T-helper 17 cell (primary cell): ENCODE results near the gene RASSF6. TPM values are rescaled to one million over a fixed set of nuclear protein-coding genes. Genes with fewer than 3 reads are reported as not detected.
"Not testable (repeated sequence)": the region's sequence is repeated elsewhere in the genome, so short reads cannot be mapped to it uniquely, and the experiment has no call there.

Experiments
- ATAC-seq: fragments of 150-1000 bp; cut with Tn5 transposase; 2 replicates; pipeline ENCODE4 v1.10.0; 2021; ENCODE audit warnings: mild to moderate bottlenecking, moderate library complexity
- DNase-seq, 3 donors: peaks; one replicate each; pipeline versions ENCODE4 v3.0.0 to v3.0.0-alpha.2; 2020 to 2021
- H3K9me3 ChIP-seq: one replicate; pipeline ENCODE4 v1.7.0; 2013; ENCODE audit warnings: low read length, mild to moderate bottlenecking; ENCODE audit not compliant: control insufficient read depth, poor library complexity, severe bottlenecking
- H3K27ac Mint-ChIP-seq: one replicate; pipeline ENCODE4 v1.8.0; 2022; ENCODE audit warnings: mild to moderate bottlenecking, moderate library complexity, mixed read lengths
- H3K27me3 Mint-ChIP-seq: one replicate; pipeline ENCODE4 v1.8.0; 2022; ENCODE audit warnings: mixed read lengths
- H3K36me3 Mint-ChIP-seq: one replicate; pipeline ENCODE4 v1.8.0; 2022; ENCODE audit warnings: low read depth, mixed read lengths
- H3K4me1 Mint-ChIP-seq: one replicate; pipeline ENCODE4 v1.8.0; 2022; ENCODE audit warnings: mild to moderate bottlenecking, mixed read lengths
- H3K4me3 Mint-ChIP-seq: one replicate; pipeline ENCODE4 v1.8.0; 2022; ENCODE audit warnings: mild to moderate bottlenecking, moderate library complexity, mixed read lengths
- total RNA-seq, 4 donors: library from RNA in 2 of 4; stranded (reverse) in 2 of 4; gene quantifications; one replicate each; pipeline ENCODE4 v1.2.3 and lab custom pipeline; 2022 to 2026

Gene RASSF6, protein sequence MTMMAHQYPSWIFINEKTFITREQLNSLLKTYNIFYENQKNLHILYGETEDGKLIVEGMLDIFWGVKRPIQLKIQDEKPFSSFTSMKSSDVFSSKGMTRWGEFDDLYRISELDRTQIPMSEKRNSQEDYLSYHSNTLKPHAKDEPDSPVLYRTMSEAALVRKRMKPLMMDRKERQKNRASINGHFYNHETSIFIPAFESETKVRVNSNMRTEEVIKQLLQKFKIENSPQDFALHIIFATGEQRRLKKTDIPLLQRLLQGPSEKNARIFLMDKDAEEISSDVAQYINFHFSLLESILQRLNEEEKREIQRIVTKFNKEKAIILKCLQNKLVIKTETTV
- 1 to 10 TPM; 1.4 to 1.7 TPM for total RNA-seq
- 1.4 to 2.2 reads per million in 2 donors for total RNA-seq (lab: John Stamatoyannopoulos, UW)

DNA sequence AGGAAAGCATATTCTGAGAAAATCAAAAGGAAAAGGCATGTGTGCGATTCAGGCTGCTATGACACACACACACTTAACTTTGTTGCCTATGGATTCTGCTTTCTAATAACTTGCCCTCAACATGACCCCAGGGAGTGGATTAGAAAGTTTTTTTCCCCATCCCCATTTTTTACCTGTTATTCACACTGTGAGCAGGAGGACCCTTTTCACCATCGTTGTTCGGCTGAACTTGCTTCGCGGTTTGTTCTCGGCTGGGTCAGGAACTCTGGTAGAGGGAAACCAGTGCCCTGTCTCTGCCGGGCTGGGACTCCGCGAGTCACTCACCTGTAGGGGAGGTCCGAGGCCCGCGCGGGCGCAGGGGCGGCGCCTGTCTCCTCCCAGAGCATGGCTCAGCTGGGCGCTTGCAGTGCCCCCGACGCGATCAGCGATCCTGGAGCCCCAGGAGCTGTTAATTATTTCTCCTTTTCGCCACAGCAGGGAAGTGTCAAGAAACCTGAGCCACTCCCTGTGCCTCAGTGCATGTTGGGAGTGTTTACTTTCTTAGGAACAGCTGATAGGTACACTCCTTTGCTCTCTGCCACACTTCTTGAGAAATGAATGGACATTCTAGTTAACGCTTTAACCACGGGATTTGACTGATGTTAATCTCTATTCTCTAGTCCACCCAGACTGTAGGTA lies at the start of gene RASSF6:
TSS of gene RASSF6 (minus strand) at position 322 of the 678 bp plus-strand sequence. CDS start 8,641 bp downstream, outside the sequence.
- ATAC-seq (peak; percentile 90), DNase-seq (no peak)
- no peaks in the 10 kb centered on the region for H3K36me3 Mint-ChIP-seq
- H3K27ac Mint-ChIP-seq, result no peak within 1 kb of the TSS
- H3K27me3 Mint-ChIP-seq, result peaks cover 16% of the 10 kb centered on the region
- H3K4me3 Mint-ChIP-seq, result peak within 1 kb of the TSS; percentile 83
- H3K9me3 ChIP-seq, result no peaks in the 10 kb centered on the region
- peaks cover 9% of the 10 kb centered on the region for H3K4me1 Mint-ChIP-seq

DNA sequence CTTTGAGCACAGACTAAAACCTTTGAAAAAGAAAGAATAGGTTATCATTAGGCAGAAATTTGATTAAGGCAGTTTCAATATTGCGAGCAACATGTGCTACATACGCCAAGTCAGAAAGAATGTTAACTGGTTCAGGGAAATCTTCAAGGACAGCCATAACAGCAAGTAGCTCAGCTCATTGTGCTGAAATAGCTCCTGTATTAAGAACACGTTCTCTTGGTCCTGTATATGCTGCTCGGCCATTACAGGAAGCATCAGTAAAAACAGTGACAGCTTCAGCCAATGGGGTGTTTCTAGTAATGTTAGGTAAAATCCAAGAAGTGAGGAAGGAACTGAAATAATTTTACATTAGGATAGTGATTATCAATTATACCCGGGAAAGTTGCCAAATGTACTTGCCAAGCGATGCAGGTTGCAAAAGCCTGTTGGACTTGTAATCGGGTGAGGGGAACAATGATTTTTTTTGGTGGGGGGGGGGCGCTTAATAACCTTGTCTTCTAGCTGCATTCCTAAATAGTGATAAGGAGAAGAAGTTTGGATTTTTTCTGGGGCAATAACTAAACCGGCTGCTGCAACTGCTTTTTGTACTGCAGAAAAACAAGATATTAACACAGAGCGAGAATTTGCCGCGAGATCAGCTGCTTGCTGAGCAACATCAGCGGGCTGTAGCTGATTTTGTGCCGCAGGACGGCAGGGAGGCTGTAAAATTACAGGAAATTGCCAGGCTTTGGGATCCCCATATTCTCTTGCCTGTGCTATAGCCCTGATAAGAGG lies 49.4 kb upstream of the RASSF6 start:
- H3K27ac Mint-ChIP-seq, result no peak overlapping the region
- ATAC-seq (no peak), DNase-seq (no peak)
- no peak overlapping the region for H3K4me3 Mint-ChIP-seq
- H3K36me3 Mint-ChIP-seq, result no peaks in the 10 kb centered on the region
- H3K4me1 Mint-ChIP-seq, result no peaks in the 10 kb centered on the region
- peaks cover 9% of the 10 kb centered on the region for H3K27me3 Mint-ChIP-seq
- no peaks in the 10 kb centered on the region for H3K9me3 ChIP-seq

DNA sequence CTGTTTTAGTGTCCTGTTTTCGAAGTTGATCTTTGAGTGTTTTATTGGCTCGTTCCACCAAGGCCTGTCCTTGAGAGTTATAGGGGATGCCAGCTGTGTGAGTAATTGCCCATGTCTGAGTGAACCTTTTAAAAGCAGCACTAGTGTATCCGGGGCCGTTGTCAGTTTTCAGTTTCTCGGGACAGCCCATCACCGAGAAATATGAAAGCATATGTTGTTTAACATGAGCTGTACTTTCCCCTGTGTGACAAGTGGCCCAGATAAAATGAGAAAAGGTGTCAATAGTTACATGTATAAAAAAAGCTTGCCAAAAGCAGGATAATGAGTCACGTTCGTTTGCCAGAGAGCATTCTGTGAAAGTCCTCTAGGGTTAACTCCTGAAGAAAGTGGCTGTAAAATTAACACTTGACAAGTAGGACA lies 48.6 kb upstream of the RASSF6 start:
- no peaks in the 10 kb centered on the region for H3K4me1 Mint-ChIP-seq
- DNase-seq (no peak), ATAC-seq (no peak)
- H3K4me3 Mint-ChIP-seq, result no peak overlapping the region
- no peaks in the 10 kb centered on the region for H3K36me3 Mint-ChIP-seq
- no peak overlapping the region for H3K27ac Mint-ChIP-seq
- H3K9me3 ChIP-seq, result no peaks in the 10 kb centered on the region
- peaks cover 9% of the 10 kb centered on the region for H3K27me3 Mint-ChIP-seq

- H3K27ac Mint-ChIP-seq, DNase-seq, H3K4me1 Mint-ChIP-seq, ATAC-seq, H3K27me3 Mint-ChIP-seq, H3K9me3 ChIP-seq, H3K4me3 Mint-ChIP-seq, H3K36me3 Mint-ChIP-seq: not testable (repeated sequence)
Measured at GRCh38 chr4:73665924-73666323, 45.7 kb upstream of the RASSF6 start.

GRCh38 chr4:73664470-73664869 lies 44.2 kb upstream of the RASSF6 start:
- peaks cover 9% of the 10 kb centered on the region for H3K27me3 Mint-ChIP-seq
- DNase-seq (no peak), ATAC-seq (no peak)
- no peaks in the 10 kb centered on the region for H3K36me3 Mint-ChIP-seq
- H3K4me1 Mint-ChIP-seq, result no peaks in the 10 kb centered on the region
- no peak overlapping the region for H3K27ac Mint-ChIP-seq
- H3K9me3 ChIP-seq, result no peaks in the 10 kb centered on the region
- H3K4me3 Mint-ChIP-seq, result no peak overlapping the region

GRCh38 chr4:73663576-73663975 lies 43.3 kb upstream of the RASSF6 start:
- no peaks in the 10 kb centered on the region for H3K9me3 ChIP-seq
- ATAC-seq (no peak), DNase-seq (no peak)
- H3K4me3 Mint-ChIP-seq, result no peak overlapping the region
- no peaks in the 10 kb centered on the region for H3K4me1 Mint-ChIP-seq
- no peak overlapping the region for H3K27ac Mint-ChIP-seq
- no peaks in the 10 kb centered on the region for H3K36me3 Mint-ChIP-seq
- H3K27me3 Mint-ChIP-seq, result no peaks in the 10 kb centered on the region

DNA sequence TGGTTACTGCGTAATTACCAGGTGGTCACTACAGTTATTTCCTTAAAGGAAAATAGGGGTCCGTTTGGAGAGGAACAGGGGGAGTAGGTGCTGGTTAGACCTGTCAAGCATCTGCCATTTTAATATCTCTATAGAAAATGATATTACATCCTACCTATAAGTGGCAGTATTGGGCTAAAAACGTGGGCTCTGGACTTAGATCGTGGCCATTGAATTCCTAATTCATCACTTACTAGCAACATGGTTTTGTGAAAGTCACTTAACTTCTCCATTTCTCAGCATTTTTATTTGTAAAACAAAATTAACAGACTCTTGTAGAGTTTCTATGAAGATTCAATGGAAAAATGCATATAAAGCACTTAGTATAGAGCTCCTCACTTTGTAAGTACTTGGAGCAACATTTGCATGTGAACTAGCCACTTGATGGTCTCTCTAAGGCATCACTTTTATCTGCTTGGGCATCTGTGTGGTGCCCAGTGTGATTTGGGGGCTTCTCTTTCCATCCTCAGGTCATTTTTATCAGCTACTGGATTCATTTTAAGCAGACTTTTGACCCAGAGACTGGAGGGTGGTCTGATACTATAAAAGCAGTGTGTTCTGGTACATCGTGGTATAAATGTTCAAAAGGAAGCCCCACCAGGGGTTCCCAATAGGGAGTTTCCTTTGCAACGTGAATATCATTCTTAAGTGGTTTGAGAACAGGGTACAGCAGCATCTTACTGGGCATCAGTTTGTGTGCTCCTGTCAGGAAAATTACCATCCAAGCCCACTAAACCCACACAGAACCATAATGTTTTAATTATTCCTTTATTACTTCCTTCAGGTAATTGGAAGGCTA lies 42.7 kb upstream of the RASSF6 start:
- no peak overlapping the region for H3K4me3 Mint-ChIP-seq
- H3K27ac Mint-ChIP-seq, result no peak overlapping the region
- ATAC-seq (no peak), DNase-seq (no peak)
- H3K36me3 Mint-ChIP-seq, result no peaks in the 10 kb centered on the region
- H3K4me1 Mint-ChIP-seq, result no peaks in the 10 kb centered on the region
- no peaks in the 10 kb centered on the region for H3K9me3 ChIP-seq
- no peaks in the 10 kb centered on the region for H3K27me3 Mint-ChIP-seq

DNA sequence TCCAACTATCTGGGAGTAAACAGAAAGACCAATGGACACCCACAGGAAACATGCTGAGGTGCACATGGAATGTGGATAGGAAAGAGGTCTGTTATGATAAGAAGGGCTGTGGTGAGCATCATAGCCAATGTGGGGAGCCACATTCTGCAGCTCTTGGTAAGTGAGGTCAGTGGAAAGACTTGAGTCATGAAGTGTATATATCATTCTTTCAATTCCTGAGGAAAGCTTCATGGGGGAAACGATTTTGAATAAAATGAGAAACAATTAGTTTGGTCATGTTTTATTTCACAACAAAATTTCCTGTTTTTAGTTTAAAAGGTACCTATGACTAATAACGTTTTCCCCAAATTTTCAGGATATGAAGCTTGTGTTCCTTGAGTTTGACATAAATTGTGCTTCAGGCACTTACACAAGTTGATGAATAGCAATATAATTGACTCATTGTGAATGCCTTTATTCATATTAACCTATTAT lies 41.4 kb upstream of the RASSF6 start:
- Mint-ChIP-seq H3K4me3 (no peak overlapping the region), H3K36me3 (no peaks in the 10 kb centered on the region), H3K27me3 (no peaks in the 10 kb centered on the region), H3K4me1 (no peaks in the 10 kb centered on the region), H3K27ac (no peak overlapping the region)
- no peak for DNase-seq
- ATAC-seq, result no peak
- H3K9me3 ChIP-seq, result no peaks in the 10 kb centered on the region

- DNase-seq (no peak), ATAC-seq (no peak)
- H3K27ac Mint-ChIP-seq, result no peak overlapping the region
- H3K4me1 Mint-ChIP-seq, result no peaks in the 10 kb centered on the region
- H3K4me3 Mint-ChIP-seq, result no peak overlapping the region
- H3K9me3 ChIP-seq, result no peaks in the 10 kb centered on the region
- H3K36me3 Mint-ChIP-seq, result no peaks in the 10 kb centered on the region
- H3K27me3 Mint-ChIP-seq, result no peaks in the 10 kb centered on the region
Measured at GRCh38 chr4:73660808-73661207, 40.6 kb upstream of the RASSF6 start.

DNA sequence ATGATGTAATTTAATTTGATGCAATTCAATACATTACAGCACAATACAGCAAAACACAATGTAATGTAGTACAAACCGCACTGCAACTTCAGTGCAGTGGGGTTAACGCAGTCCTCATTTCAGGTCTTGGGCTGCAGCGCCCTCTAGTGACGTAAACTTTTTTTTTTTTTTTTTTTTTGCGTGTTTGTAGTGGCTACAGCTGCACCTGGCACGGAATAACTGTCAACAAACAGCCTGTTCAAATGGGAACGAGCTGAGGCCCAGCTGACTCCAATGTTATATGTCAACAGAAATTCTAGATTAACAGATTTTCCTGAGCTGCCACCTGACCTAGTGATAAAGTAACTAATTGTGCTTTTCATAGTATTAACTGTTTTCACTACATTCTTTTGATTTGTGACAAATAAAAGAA lies 33.5 kb upstream of the RASSF6 start:
- DNase-seq, result no peak
- H3K27ac Mint-ChIP-seq, result no peak overlapping the region
- no peak overlapping the region for H3K4me3 Mint-ChIP-seq
- peak; percentile 58 for ATAC-seq
- peaks cover 18% of the 10 kb centered on the region for H3K27me3 Mint-ChIP-seq
- no peaks in the 10 kb centered on the region for H3K4me1 Mint-ChIP-seq
- no peaks in the 10 kb centered on the region for H3K9me3 ChIP-seq
- H3K36me3 Mint-ChIP-seq, result no peaks in the 10 kb centered on the region

- Mint-ChIP-seq H3K36me3 (no peaks in the 10 kb centered on the region), H3K27ac (no peak overlapping the region)
Measured at GRCh38 chr4:73650250-73650649, 30.0 kb upstream of the RASSF6 start.

GRCh38 chr4:73648478-73648877 lies 28.2 kb upstream of the RASSF6 start:
- Mint-ChIP-seq H3K27me3 (peaks cover 24% of the 10 kb centered on the region), H3K36me3 (no peaks in the 10 kb centered on the region)

More at GRCh38 chr4:73650250-73650649, 30.0 kb upstream of the RASSF6 start:
- Mint-ChIP-seq H3K4me1 (no peaks in the 10 kb centered on the region), H3K27me3 (peaks cover 24% of the 10 kb centered on the region), H3K4me3 (no peak overlapping the region)
- no peaks in the 10 kb centered on the region for H3K9me3 ChIP-seq
- ATAC-seq, result no peak
- no peak for DNase-seq

More at GRCh38 chr4:73648478-73648877, 28.2 kb upstream of the RASSF6 start:
- Mint-ChIP-seq H3K27ac (no peak overlapping the region), H3K4me3 (no peak overlapping the region), H3K4me1 (no peaks in the 10 kb centered on the region)
- H3K9me3 ChIP-seq, result no peaks in the 10 kb centered on the region
- ATAC-seq, result no peak
- DNase-seq, result no peak
